ENCODE measurements around the gene MIPEP.

Gene MIPEP

GRCh38 chr13:23730251-23730650 lies 158.9 kb downstream of the MIPEP start:
- TF ChIP-seq NFIC (IDR thresholded peaks at IDR 0.05), result no peak
- no peak for TF ChIP-seq RAD21 (IDR thresholded peaks at IDR 0.05; ENCODE audit: low read depth)
- no peak for TF ChIP-seq TCF12 (IDR thresholded peaks at IDR 0.05; ENCODE audit: low read depth)
- TF ChIP-seq REST (IDR thresholded peaks at IDR 0.05; ENCODE audit: low read depth), result no peak
- TF ChIP-seq TEAD4 (IDR thresholded peaks at IDR 0.05), result no peak
- no peak for TF ChIP-seq FOXM1 (IDR thresholded peaks at IDR 0.05; ENCODE audit: borderline replicate concordance, low read depth)
- TF ChIP-seq TAF1 (IDR thresholded peaks at IDR 0.05; ENCODE audit: low read depth), result no peak
- TF ChIP-seq EP300 (IDR thresholded peaks at IDR 0.05; ENCODE audit: borderline replicate concordance), result no peak
- TF ChIP-seq ZBTB7A (IDR thresholded peaks at IDR 0.05; ENCODE audit: low read depth), result no peak
- no peak for TF ChIP-seq CREB1 (IDR thresholded peaks at IDR 0.05; ENCODE audit: low read depth)
- TF ChIP-seq USF1 (IDR thresholded peaks at IDR 0.05), result no peak

GRCh38 chr13:23729531-23729930 lies 159.7 kb downstream of the MIPEP start:
- TF ChIP-seq FOXM1 (IDR thresholded peaks at IDR 0.05; ENCODE audit: borderline replicate concordance, low read depth) (no peak), CEBPB (IDR thresholded peaks at IDR 0.05) (no peak), CREB1 (IDR thresholded peaks at IDR 0.05; ENCODE audit: low read depth) (no peak), TAF1 (IDR thresholded peaks at IDR 0.05; ENCODE audit: low read depth) (no peak), MAX (IDR thresholded peaks at IDR 0.05) (no peak), NFIC (IDR thresholded peaks at IDR 0.05) (no peak), YY1 (IDR thresholded peaks at IDR 0.05; ENCODE audit: low read depth) (no peak), REST (IDR thresholded peaks at IDR 0.05; ENCODE audit: low read depth) (no peak), EGR1 (IDR thresholded peaks at IDR 0.05) (no peak), TCF12 (IDR thresholded peaks at IDR 0.05; ENCODE audit: low read depth) (no peak), TEAD4 (IDR thresholded peaks at IDR 0.05) (no peak), EP300 (IDR thresholded peaks at IDR 0.05; ENCODE audit: borderline replicate concordance) (no peak), RAD21 (IDR thresholded peaks at IDR 0.05; ENCODE audit: low read depth) (no peak), ZBTB7A (IDR thresholded peaks at IDR 0.05; ENCODE audit: low read depth) (no peak), USF1 (IDR thresholded peaks at IDR 0.05) (no peak)

GRCh38 chr13:23728807-23729206 lies 160.4 kb downstream of the MIPEP start:
- TF ChIP-seq CEBPB (IDR thresholded peaks at IDR 0.05), result no peak

GRCh38 chr13:23725922-23726321 lies 163.3 kb downstream of the MIPEP start:
- TF ChIP-seq TCF12 (IDR thresholded peaks at IDR 0.05; ENCODE audit: low read depth) (no peak), ZBTB7A (IDR thresholded peaks at IDR 0.05; ENCODE audit: low read depth) (no peak), MAX (IDR thresholded peaks at IDR 0.05) (no peak), USF1 (IDR thresholded peaks at IDR 0.05) (no peak)

GRCh38 chr13:23724196-23724970 lies 164.8 kb downstream of the MIPEP start:
- no peak for TF ChIP-seq EGR1 (IDR thresholded peaks at IDR 0.05)
- no peak for TF ChIP-seq TCF12 (IDR thresholded peaks at IDR 0.05; ENCODE audit: low read depth)
- no peak for TF ChIP-seq TEAD4 (IDR thresholded peaks at IDR 0.05)
- TF ChIP-seq EP300 (IDR thresholded peaks at IDR 0.05; ENCODE audit: borderline replicate concordance), result no peak
- TF ChIP-seq USF1 (IDR thresholded peaks at IDR 0.05), result no peak
- TF ChIP-seq ZBTB7A (IDR thresholded peaks at IDR 0.05; ENCODE audit: low read depth), result no peak
